ENCODE results near the gene WDR38.
"Not testable (repeated sequence)": the region's sequence is repeated elsewhere in the genome, so short reads cannot be mapped to it uniquely, and the experiment has no call there.

The WDR38 gene

DNA sequence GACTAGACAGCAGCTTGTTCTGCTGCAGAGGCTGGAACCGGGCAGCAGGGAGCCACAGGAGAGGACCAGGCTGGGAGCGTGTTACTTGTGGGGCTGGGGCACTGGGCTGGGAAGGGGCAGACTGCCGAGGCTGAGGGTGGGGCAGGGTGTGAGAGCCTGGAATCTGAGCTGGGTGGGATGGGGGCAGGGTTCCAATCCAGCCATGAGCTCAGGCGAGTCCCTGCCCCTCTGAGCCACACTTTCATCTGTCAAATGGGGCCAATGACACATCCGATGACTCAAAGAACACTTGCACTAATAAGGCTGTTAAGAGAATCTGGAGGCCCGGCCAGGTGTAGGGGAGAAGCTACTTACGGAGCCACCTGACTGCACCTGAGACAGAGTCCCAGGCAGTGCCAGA lies 18.7 kb upstream of the WDR38 start:
- ChIA-PET POLR2A (no interaction called here), CTCF (interaction anchor here (0.8 to 15.6 kb wide), 4 partner anchors 17 to 63 kb away, joined by 3 to 213 read pairs (median 4); partner anchors contain the start of genes NR6A1 and WDR38)
- H3K27ac ChIP-seq (ENCODE audit: insufficient read depth in 1 of 2, low read depth in 1 of 2, low read length in 2 of 2, poor library complexity in 1 of 2, severe bottlenecking in 2 of 2), result no peak overlapping the region
- WGBS (ENCODE audit: insufficient coverage), result 84% methylated on average over 3 of the region's 7 CpGs
- H3K4me3 ChIP-seq (ENCODE audit: control insufficient read depth in 1 of 7, extremely low read depth in 1 of 7, insufficient read depth in 4 of 7, low read depth in 2 of 7, low read length in 6 of 7), result no peak overlapping the region
- H3K9me3 ChIP-seq (ENCODE audit: control extremely low read depth in 1 of 5, control insufficient read depth in 4 of 5, insufficient read depth in 2 of 5, low read depth in 1 of 5, low read length in 4 of 5), result no peaks in the 10 kb centered on the region
- no peaks in the 10 kb centered on the region for H3K36me3 ChIP-seq (ENCODE audit: control insufficient read depth in 4 of 4, insufficient read depth in 4 of 4, low read length in 3 of 4)
- DNase-seq, result no peak
- peaks cover 0 to 32% (median 31%) of the 10 kb centered on the region in 4 experiments for H3K4me1 ChIP-seq (ENCODE audit: control extremely low read depth in 1 of 4, control insufficient read depth in 4 of 4, insufficient read depth in 4 of 4, low read length in 3 of 4)
- no peaks in the 10 kb centered on the region for H3K27me3 ChIP-seq (replicated peaks in 2 of 5; ENCODE audit: control insufficient read depth in 4 of 5, insufficient read depth in 5 of 5, low read length in 4 of 5)

DNA sequence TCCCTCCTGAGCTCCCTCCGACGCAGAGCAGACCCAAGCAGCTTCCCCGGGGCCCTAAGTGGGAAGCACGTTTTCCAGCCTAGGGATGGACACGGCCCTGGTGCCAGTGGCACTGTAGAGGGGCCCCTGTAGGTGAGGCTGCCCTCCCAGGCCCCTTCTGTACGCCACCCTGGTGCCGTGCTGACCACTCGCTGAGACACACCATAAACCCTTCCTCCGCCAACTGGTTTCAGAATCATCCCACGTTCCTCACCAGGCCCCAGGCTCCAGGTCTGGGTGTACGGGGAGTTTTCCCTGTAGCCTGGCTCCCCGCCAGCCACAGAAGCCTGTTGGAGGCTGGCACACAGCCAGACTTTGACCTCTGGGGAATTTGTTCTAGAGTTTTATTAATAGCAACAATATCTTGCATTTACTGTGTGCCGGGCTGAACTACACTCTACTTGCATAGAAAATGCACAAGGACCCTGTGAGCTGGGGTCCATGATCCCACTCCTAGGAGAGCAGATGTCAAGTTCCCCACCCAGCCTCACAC lies 18.2 kb upstream of the WDR38 start:
- H3K27me3 ChIP-seq (replicated peaks in 2 of 5; ENCODE audit: control insufficient read depth in 4 of 5, insufficient read depth in 5 of 5, low read length in 4 of 5), result no peaks in the 10 kb centered on the region
- CTCF ChIA-PET, result interaction anchor here (0.8 to 15.6 kb wide), 4 partner anchors 17 to 64 kb away, joined by 3 to 213 read pairs (median 4); partner anchors contain the start of genes NR6A1 and WDR38
- H3K4me3 ChIP-seq (ENCODE audit: control insufficient read depth in 1 of 7, extremely low read depth in 1 of 7, insufficient read depth in 4 of 7, low read depth in 2 of 7, low read length in 6 of 7), result no peak overlapping the region
- 75% methylated on average over 8 of the region's 13 CpGs for WGBS (ENCODE audit: insufficient coverage)
- DNase-seq, result no peak
- H3K4me1 ChIP-seq (ENCODE audit: control extremely low read depth in 1 of 4, control insufficient read depth in 4 of 4, insufficient read depth in 4 of 4, low read length in 3 of 4), result peaks cover 0 to 32% (median 31%) of the 10 kb centered on the region in 4 experiments
- H3K36me3 ChIP-seq (ENCODE audit: control insufficient read depth in 4 of 4, insufficient read depth in 4 of 4, low read length in 3 of 4), result no peaks in the 10 kb centered on the region
- no peak overlapping the region for H3K27ac ChIP-seq (ENCODE audit: insufficient read depth in 1 of 2, low read depth in 1 of 2, low read length in 2 of 2, poor library complexity in 1 of 2, severe bottlenecking in 2 of 2)
- H3K9me3 ChIP-seq (ENCODE audit: control extremely low read depth in 1 of 5, control insufficient read depth in 4 of 5, insufficient read depth in 2 of 5, low read depth in 1 of 5, low read length in 4 of 5), result no peaks in the 10 kb centered on the region
- POLR2A ChIA-PET, result no interaction called here

DNA sequence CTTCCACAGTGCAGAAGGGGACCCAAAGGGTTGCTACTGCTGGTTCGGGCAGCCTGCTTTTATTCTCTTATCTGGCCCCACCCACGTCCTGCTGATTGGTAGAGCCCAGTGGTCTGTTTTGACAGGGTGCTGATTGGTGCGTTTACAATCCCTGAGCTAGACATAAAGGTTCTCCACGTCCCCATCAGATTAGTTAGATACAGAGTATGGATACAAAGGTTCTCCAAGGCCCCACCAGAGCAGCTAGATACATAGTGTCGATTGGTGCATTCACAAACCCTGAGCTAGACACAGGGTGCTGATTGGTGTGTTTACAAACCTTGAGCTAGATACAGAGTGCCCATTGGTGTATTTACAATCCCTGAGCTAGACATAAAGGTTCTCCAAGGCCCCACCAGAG lies 15.1 kb upstream of the WDR38 start:
- H3K36me3 ChIP-seq (ENCODE audit: control insufficient read depth in 4 of 4, insufficient read depth in 4 of 4, low read length in 3 of 4); H3K27me3 ChIP-seq (replicated peaks in 2 of 5; ENCODE audit: control insufficient read depth in 4 of 5, insufficient read depth in 5 of 5, low read length in 4 of 5); H3K4me1 ChIP-seq (ENCODE audit: control extremely low read depth in 1 of 4, control insufficient read depth in 4 of 4, insufficient read depth in 4 of 4, low read length in 3 of 4); H3K9me3 ChIP-seq (ENCODE audit: control extremely low read depth in 1 of 5, control insufficient read depth in 4 of 5, insufficient read depth in 2 of 5, low read depth in 1 of 5, low read length in 4 of 5); POLR2A ChIA-PET; DNase-seq; H3K27ac ChIP-seq (ENCODE audit: insufficient read depth in 1 of 2, low read depth in 1 of 2, low read length in 2 of 2, poor library complexity in 1 of 2, severe bottlenecking in 2 of 2): not testable (repeated sequence)
- H3K4me3 ChIP-seq (ENCODE audit: control insufficient read depth in 1 of 7, extremely low read depth in 1 of 7, insufficient read depth in 4 of 7, low read depth in 2 of 7, low read length in 6 of 7), result peak overlapping the region in 1 of 7 experiments; percentile 43
- WGBS (ENCODE audit: insufficient coverage), result 100% methylated on average over 1 of the region's 5 CpGs
- CTCF ChIA-PET, result interaction anchor here (1.0 to 15.6 kb wide), 6 partner anchors 10 to 67 kb away, joined by 3 to 213 read pairs (median 4); partner anchors contain the start of genes NR6A1 and WDR38

DNA sequence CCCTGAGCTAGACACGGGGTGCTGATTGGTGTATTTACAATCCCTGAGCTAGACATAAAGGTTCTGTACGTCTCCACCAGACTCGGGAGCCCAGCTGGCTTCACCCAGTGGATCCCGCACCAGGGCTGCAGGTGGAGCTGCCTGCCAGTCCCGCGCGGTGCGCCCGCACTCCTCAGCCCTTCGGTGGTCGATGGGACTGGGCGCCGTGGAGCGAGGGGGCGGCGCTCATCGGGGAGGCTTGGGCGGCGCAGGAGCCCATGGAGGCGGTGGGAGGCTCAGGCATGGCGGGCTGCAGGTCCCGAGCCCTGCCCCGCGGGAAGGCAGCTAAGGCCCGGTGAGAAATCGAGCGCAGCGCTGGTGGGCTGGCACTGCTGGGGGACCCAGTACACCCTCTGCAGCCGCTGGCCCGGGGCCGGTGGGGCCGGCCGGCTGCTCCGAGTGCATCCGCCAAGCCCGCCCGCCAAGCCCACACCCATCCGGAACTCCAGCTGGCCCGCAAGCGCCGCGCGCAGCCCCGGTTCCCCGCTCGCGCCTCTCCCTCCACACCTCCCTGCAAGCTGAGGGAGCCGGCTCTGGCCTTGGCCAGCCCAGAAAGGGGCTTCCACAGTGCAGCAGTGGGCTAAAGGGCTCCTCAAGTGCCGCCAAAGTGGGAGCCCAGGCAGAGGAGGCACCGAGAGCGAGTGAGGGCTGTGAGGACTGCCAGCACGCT lies 14.5 kb upstream of the WDR38 start:
- POLR2A ChIA-PET; H3K27ac ChIP-seq (ENCODE audit: insufficient read depth in 1 of 2, low read depth in 1 of 2, low read length in 2 of 2, poor library complexity in 1 of 2, severe bottlenecking in 2 of 2); H3K4me1 ChIP-seq (ENCODE audit: control extremely low read depth in 1 of 4, control insufficient read depth in 4 of 4, insufficient read depth in 4 of 4, low read length in 3 of 4); H3K27me3 ChIP-seq (replicated peaks in 2 of 5; ENCODE audit: control insufficient read depth in 4 of 5, insufficient read depth in 5 of 5, low read length in 4 of 5); H3K36me3 ChIP-seq (ENCODE audit: control insufficient read depth in 4 of 4, insufficient read depth in 4 of 4, low read length in 3 of 4); H3K9me3 ChIP-seq (ENCODE audit: control extremely low read depth in 1 of 5, control insufficient read depth in 4 of 5, insufficient read depth in 2 of 5, low read depth in 1 of 5, low read length in 4 of 5); DNase-seq: not testable (repeated sequence)
- H3K4me3 ChIP-seq (ENCODE audit: control insufficient read depth in 1 of 7, extremely low read depth in 1 of 7, insufficient read depth in 4 of 7, low read depth in 2 of 7, low read length in 6 of 7), result peak overlapping the region in 3 of 7 experiments; percentile 23 to 54 (median 43)
- 42% methylated on average over 18 of the region's 52 CpGs for WGBS (ENCODE audit: insufficient coverage)
- CTCF ChIA-PET, result interaction anchor here (1.0 to 15.6 kb wide), 8 partner anchors 8 to 115 kb away, joined by 3 to 213 read pairs (median 4); partner anchors contain the start of genes NR6A1 and WDR38

- Histone ChIP-seq H3K9me3 (ENCODE audit: control extremely low read depth in 1 of 5, control insufficient read depth in 4 of 5, insufficient read depth in 2 of 5, low read depth in 1 of 5, low read length in 4 of 5) (no peaks in the 10 kb centered on the region), H3K4me3 (ENCODE audit: control insufficient read depth in 1 of 7, extremely low read depth in 1 of 7, insufficient read depth in 4 of 7, low read depth in 2 of 7, low read length in 6 of 7) (no peak overlapping the region), H3K27ac (ENCODE audit: insufficient read depth in 1 of 2, low read depth in 1 of 2, low read length in 2 of 2, poor library complexity in 1 of 2, severe bottlenecking in 2 of 2) (no peak overlapping the region), H3K4me1 (ENCODE audit: control extremely low read depth in 1 of 4, control insufficient read depth in 4 of 4, insufficient read depth in 4 of 4, low read length in 3 of 4) (peaks cover 0 to 8% (median 8%) of the 10 kb centered on the region in 4 experiments), H3K36me3 (ENCODE audit: control insufficient read depth in 4 of 4, insufficient read depth in 4 of 4, low read length in 3 of 4) (no peaks in the 10 kb centered on the region), H3K27me3 (replicated peaks in 2 of 5; ENCODE audit: control insufficient read depth in 4 of 5, insufficient read depth in 5 of 5, low read length in 4 of 5) (no peaks in the 10 kb centered on the region)
- 75% methylated on average over 6 of the region's 12 CpGs for WGBS (ENCODE audit: insufficient coverage)
- CTCF ChIA-PET, result interaction anchor here (0.7 to 15.6 kb wide), 14 partner anchors 9 to 116 kb away, joined by 3 to 213 read pairs (median 5); partner anchors contain the start of genes OLFML2A and WDR38
- peak in 2 of 3 donors; percentile 43 to 52 for DNase-seq
- POLR2A ChIA-PET, result no interaction called here
Observed at GRCh38 chr9:124839612-124840299, 13.5 kb upstream of the WDR38 start.

DNA sequence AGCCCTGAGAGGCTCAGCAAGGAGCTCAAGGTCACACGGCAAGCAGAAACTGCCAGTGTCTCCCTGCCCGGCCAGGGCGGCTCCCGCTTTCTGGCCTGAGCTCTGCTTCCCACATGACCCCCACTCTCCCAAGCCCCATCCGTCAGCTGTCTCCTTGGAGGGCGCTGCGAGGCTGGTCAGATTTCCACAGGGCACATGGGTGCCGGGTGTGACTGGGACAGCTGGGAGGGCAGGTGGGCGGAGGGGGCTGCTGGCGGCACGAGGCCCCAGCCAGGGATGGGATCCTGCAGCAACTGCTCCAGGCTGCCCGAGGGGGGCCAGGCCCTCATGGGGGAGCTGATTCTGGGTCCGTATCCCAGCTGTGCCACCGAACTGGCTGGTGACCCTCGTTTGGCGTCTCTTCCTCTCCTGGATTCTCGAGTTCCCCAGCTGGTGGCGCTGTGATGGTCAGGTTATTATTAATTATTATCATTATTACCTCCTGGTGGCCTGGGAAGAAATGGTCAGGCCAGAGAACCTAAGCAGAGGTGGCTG lies 12.9 kb upstream of the WDR38 start:
- WGBS (ENCODE audit: insufficient coverage), result 89% methylated on average over 13 of the region's 18 CpGs
- CTCF ChIA-PET, result interaction anchor here (0.7 to 15.6 kb wide), 16 partner anchors 9 to 74 kb away, joined by 3 to 213 read pairs (median 4); partner anchors contain the start of genes OLFML2A and WDR38

More for the DNA sequence above, 12.9 kb upstream of the WDR38 start:
- no peaks in the 10 kb centered on the region for H3K36me3 ChIP-seq (ENCODE audit: control insufficient read depth in 4 of 4, insufficient read depth in 4 of 4, low read length in 3 of 4)
- POLR2A ChIA-PET, result no interaction called here
- H3K27me3 ChIP-seq (replicated peaks in 2 of 5; ENCODE audit: control insufficient read depth in 4 of 5, insufficient read depth in 5 of 5, low read length in 4 of 5), result no peaks in the 10 kb centered on the region
- peaks cover 0 to 2% (median 2%) of the 10 kb centered on the region in 4 experiments for H3K4me1 ChIP-seq (ENCODE audit: control extremely low read depth in 1 of 4, control insufficient read depth in 4 of 4, insufficient read depth in 4 of 4, low read length in 3 of 4)
- no peak overlapping the region for H3K4me3 ChIP-seq (ENCODE audit: control insufficient read depth in 1 of 7, extremely low read depth in 1 of 7, insufficient read depth in 4 of 7, low read depth in 2 of 7, low read length in 6 of 7)
- DNase-seq, result no peak
- no peak overlapping the region for H3K27ac ChIP-seq (ENCODE audit: insufficient read depth in 1 of 2, low read depth in 1 of 2, low read length in 2 of 2, poor library complexity in 1 of 2, severe bottlenecking in 2 of 2)
- H3K9me3 ChIP-seq (ENCODE audit: control extremely low read depth in 1 of 5, control insufficient read depth in 4 of 5, insufficient read depth in 2 of 5, low read depth in 1 of 5, low read length in 4 of 5), result no peaks in the 10 kb centered on the region

Data from common myeloid progenitor, CD34-positive (primary cell).